RKO (cell line): ENCODE results near the gene ZNF697.

ENCODE experiments used
- DNase-seq: peaks from one replicate; pipeline ENCODE4 v3.0.0-alpha.2; 2016; ENCODE audit warnings: low spot score

The ZNF697 gene

GRCh38 chr1:119662034-119662437 is 14.0 kb upstream of the ZNF697 start:
- DNase-seq = no peak

- no peak for DNase-seq
Measured at GRCh38 chr1:119660253-119661083, 12.4 kb upstream of the ZNF697 start.

- DNase-seq = no peak
Measured at GRCh38 chr1:119659628-119660027, 11.6 kb upstream of the ZNF697 start.

- DNase-seq = no peak
Measured at GRCh38 chr1:119656410-119656955, 8.4 kb upstream of the ZNF697 start.

- DNase-seq = no peak
Measured at GRCh38 chr1:119655154-119655553, 7.1 kb upstream of the ZNF697 start.

- no peak for DNase-seq
Measured at GRCh38 chr1:119653839-119654170, 5.7 kb upstream of the ZNF697 start.

GRCh38 chr1:119653135-119653838 is 5.2 kb upstream of the ZNF697 start:
- DNase-seq = no peak

GRCh38 chr1:119652587-119652986 is 4.5 kb upstream of the ZNF697 start:
- DNase-seq = no peak

GRCh38 chr1:119651641-119652040 is 3.6 kb upstream of the ZNF697 start:
- DNase-seq = no peak

- no peak for DNase-seq
Measured at GRCh38 chr1:119651133-119651532, 3.1 kb upstream of the ZNF697 start.

- DNase-seq = no peak
Measured at GRCh38 chr1:119648620-119649004, 546 bp upstream of the ZNF697 start.

- no peak for DNase-seq
Measured at GRCh38 chr1:119647228-119647733, 785 bp downstream of the ZNF697 start.

- DNase-seq = peak; percentile 90
Measured at GRCh38 chr1:119646521-119647227, 1.4 kb downstream of the ZNF697 start.

- no peak for DNase-seq
Measured at GRCh38 chr1:119639109-119639508, 9.0 kb downstream of the ZNF697 start.

- DNase-seq = no peak
Measured at GRCh38 chr1:119637710-119638109, 10.4 kb downstream of the ZNF697 start.

GRCh38 chr1:119636491-119637089 is 11.5 kb downstream of the ZNF697 start:
- no peak for DNase-seq

- DNase-seq = peak; percentile 7
Measured at GRCh38 chr1:119635811-119636390, 12.2 kb downstream of the ZNF697 start.

- DNase-seq = no peak
Measured at GRCh38 chr1:119634016-119634415, 14.1 kb downstream of the ZNF697 start.

- no peak for DNase-seq
Measured at GRCh38 chr1:119633575-119633974, 14.5 kb downstream of the ZNF697 start.

GRCh38 chr1:119632841-119633240 is 15.2 kb downstream of the ZNF697 start:
- no peak for DNase-seq

- DNase-seq = no peak
Measured at GRCh38 chr1:119632103-119632490, 16.0 kb downstream of the ZNF697 start.
